ENCODE data around the gene TP53TG3E.
"Not testable (repeated sequence)": the region's sequence is repeated elsewhere in the genome, so short reads cannot be mapped to it uniquely, and the experiment has no call there.

TP53TG3E gene

GRCh38 chr16:33304006-33304405, at the start of gene TP53TG3E:
TSS of gene TP53TG3E (plus strand) at chr16:33304306. CDS start at chr16:33304374, 68 bp downstream.
- DNase-seq = not testable (repeated sequence)

- peak; percentile 36 to 49 for DNase-seq
Measured at GRCh38 chr16:33336226-33337012, 32.3 kb downstream of the TP53TG3E start.

GRCh38 chr16:33337627-33338542, 33.8 kb downstream of the TP53TG3E start:
- peak; percentile 30 to 33 for DNase-seq

GRCh38 chr16:33338543-33338951, 34.4 kb downstream of the TP53TG3E start:
- DNase-seq = peak; percentile 1 to 15

GRCh38 chr16:33339093-33340061, 35.3 kb downstream of the TP53TG3E start:
- DNase-seq = peak; percentile 11 to 45
